Measurements from ENCODE around the gene ZNF423.

The ZNF423 gene

DNA sequence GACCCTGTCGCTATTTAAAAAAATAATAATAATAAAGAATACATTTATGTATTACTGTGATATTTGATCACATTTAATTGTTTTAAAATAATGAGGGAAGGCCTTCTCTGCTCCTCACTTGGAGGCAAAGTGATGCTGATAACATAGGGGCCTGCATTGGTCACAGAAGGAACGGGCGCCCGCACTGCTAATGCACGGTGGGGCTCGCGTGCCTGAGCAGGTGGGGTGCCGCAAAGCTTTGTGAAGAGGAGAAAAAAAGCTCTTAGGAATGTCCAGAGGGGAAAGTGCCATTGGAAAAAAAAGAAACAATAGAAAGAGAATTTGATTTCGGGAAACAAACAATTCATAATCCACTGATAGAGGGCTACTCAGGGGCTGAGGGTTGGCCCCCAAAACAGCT, 143.8 kb downstream of the ZNF423 start:
- Histone ChIP-seq H3K9me3 (ENCODE audit: control insufficient read depth, insufficient read depth, low read length) (no peaks in the 10 kb centered on the region), H3K27me3 (ENCODE audit: control insufficient read depth, low read length) (no peaks in the 10 kb centered on the region), H3K4me2 (ENCODE audit: low read length) (no peak overlapping the region), H3K36me3 (ENCODE audit: control insufficient read depth, low read length) (no peaks in the 10 kb centered on the region), H4K20me1 (ENCODE audit: control insufficient read depth, insufficient read depth, low read depth, low read length) (no peaks in the 10 kb centered on the region), H3K4me3 (ENCODE audit: low read length) (no peak overlapping the region), H3K4me1 (ENCODE audit: control insufficient read depth, low read length) (no peaks in the 10 kb centered on the region), H3K9me2 (replicated peaks; ENCODE audit: control insufficient read depth, low read length) (no peaks in the 10 kb centered on the region), H3K27ac (ENCODE audit: low read depth, low read length) (no peak overlapping the region), H3K79me2 (ENCODE audit: control insufficient read depth, low read length) (no peaks in the 10 kb centered on the region), H3F3A (ENCODE audit: control insufficient read depth, insufficient read depth) (no peaks in the 10 kb centered on the region)
- no peak for TF ChIP-seq CTCF (IDR thresholded peaks at IDR 0.05; ENCODE audit: low read depth, low read length, poor library complexity, severe bottlenecking)
- TF ChIP-seq EZH2phosphoT487 (IDR thresholded peaks at IDR 0.05; ENCODE audit: borderline replicate concordance, low read length): no peak

GRCh38 chr16:49709057-49709456, 146.9 kb downstream of the ZNF423 start:
- no peaks in the 10 kb centered on the region for H3K9me3 ChIP-seq (ENCODE audit: control insufficient read depth, insufficient read depth, low read length)
- H3K27me3 ChIP-seq (ENCODE audit: control insufficient read depth, low read length): peaks cover 3% of the 10 kb centered on the region; the same call in 1 of the 2 replicates
- H3F3A ChIP-seq (ENCODE audit: control insufficient read depth, insufficient read depth): no peaks in the 10 kb centered on the region
- no peak overlapping the region for H3K27ac ChIP-seq (ENCODE audit: low read depth, low read length)
- no peaks in the 10 kb centered on the region for H3K9me2 ChIP-seq (replicated peaks; ENCODE audit: control insufficient read depth, low read length)
- TF ChIP-seq EZH2phosphoT487 (IDR thresholded peaks at IDR 0.05; ENCODE audit: borderline replicate concordance, low read length): no peak
- TF ChIP-seq CTCF (IDR thresholded peaks at IDR 0.05; ENCODE audit: low read depth, low read length, poor library complexity, severe bottlenecking): no peak
- no peaks in the 10 kb centered on the region for H3K79me2 ChIP-seq (ENCODE audit: control insufficient read depth, low read length)
- no peak overlapping the region for H3K4me3 ChIP-seq (ENCODE audit: low read length)
- no peaks in the 10 kb centered on the region for H3K4me1 ChIP-seq (ENCODE audit: control insufficient read depth, low read length)
- no peaks in the 10 kb centered on the region for H3K36me3 ChIP-seq (ENCODE audit: control insufficient read depth, low read length)
- no peak overlapping the region for H3K4me2 ChIP-seq (ENCODE audit: low read length)
- no peaks in the 10 kb centered on the region for H4K20me1 ChIP-seq (ENCODE audit: control insufficient read depth, insufficient read depth, low read depth, low read length)

DNA sequence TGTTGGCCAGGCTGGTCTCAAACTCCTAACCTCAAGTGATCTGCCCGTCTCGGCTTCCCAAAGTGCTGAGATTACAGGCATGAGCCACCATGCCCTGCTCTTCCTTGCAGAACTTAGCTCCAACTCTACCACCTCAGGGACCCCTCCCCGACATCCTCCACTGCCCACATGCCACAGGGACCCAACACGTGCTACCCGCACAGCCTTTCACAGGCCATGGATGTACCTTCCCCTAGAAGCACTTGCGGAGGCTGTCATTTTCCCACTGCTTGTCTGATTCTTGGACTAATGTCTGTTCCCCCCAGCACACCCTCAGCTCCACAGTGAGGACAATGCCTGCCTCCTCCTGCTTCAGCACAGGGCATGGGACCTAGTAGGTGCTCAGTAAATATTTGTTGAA, 147.4 kb downstream of the ZNF423 start:
- TF ChIP-seq CTCF (IDR thresholded peaks at IDR 0.05; ENCODE audit: low read depth, low read length, poor library complexity, severe bottlenecking): no peak
- no peak for TF ChIP-seq EZH2phosphoT487 (IDR thresholded peaks at IDR 0.05; ENCODE audit: borderline replicate concordance, low read length)
- Histone ChIP-seq H3K4me3 (ENCODE audit: low read length) (no peak overlapping the region), H4K20me1 (ENCODE audit: control insufficient read depth, insufficient read depth, low read depth, low read length) (no peaks in the 10 kb centered on the region), H3K9me3 (ENCODE audit: control insufficient read depth, insufficient read depth, low read length) (no peaks in the 10 kb centered on the region), H3K4me1 (ENCODE audit: control insufficient read depth, low read length) (no peaks in the 10 kb centered on the region), H3K9me2 (replicated peaks; ENCODE audit: control insufficient read depth, low read length) (no peaks in the 10 kb centered on the region), H3K4me2 (ENCODE audit: low read length) (no peak overlapping the region), H3F3A (ENCODE audit: control insufficient read depth, insufficient read depth) (no peaks in the 10 kb centered on the region), H3K27me3 (ENCODE audit: control insufficient read depth, low read length) (peaks cover 3% of the 10 kb centered on the region), H3K79me2 (ENCODE audit: control insufficient read depth, low read length) (no peaks in the 10 kb centered on the region), H3K27ac (ENCODE audit: low read depth, low read length) (no peak overlapping the region), H3K36me3 (ENCODE audit: control insufficient read depth, low read length) (no peaks in the 10 kb centered on the region)

All from DOHH2 (cell line).